GM12878 (cell line): ENCODE data around the gene KCNG1. TPM values are rescaled to one million over a fixed set of nuclear protein-coding genes. Genes with fewer than 3 reads are reported as not detected.
A peak's percentile ranks its signal among the peaks of the same experiment; 100 is the strongest.

Experiments
- ATAC-seq: fragments of 200-7000 bp; cut with Tn5 transposase; 3 replicates; pipeline ENCODE4 v1.9.1; 2020; ENCODE audit warnings: mild to moderate bottlenecking, moderate library complexity
- BruUV-seq: library from RNA; stranded (reverse); fragments of 400-500 nt; replicated peaks from 2 replicates; lab custom pipeline; 2021; lab: Mats Ljungman, UMichigan
- CTCF ChIA-PET: fragments of 300-600 bp; sonication (Branson Sonifier 250); formaldehyde crosslinking; extraction: SDS; loops from one replicate; lab custom pipeline; 2021; ENCODE audit warnings: inconsistent platforms; lab: Yijun Ruan, JAX
- POLR2A ChIA-PET: fragments of 350-600 bp; formaldehyde crosslinking; extraction: SDS; loops from one replicate; lab custom pipeline; 2021; ENCODE audit warnings: inconsistent platforms; lab: Charles Lee
- RAD21 ChIA-PET: fragments of 300-600 bp; sonication (Branson Sonifier 250); formaldehyde crosslinking; loops from one replicate; lab custom pipeline; 2023; ENCODE audit warnings: antibody characterized with exemption; ENCODE audit not compliant: unreplicated experiment; lab: Charles Lee
- SMC1A ChIA-PET: fragments of 300-600 bp; sonication (Branson Sonifier 250); formaldehyde crosslinking; loops from one replicate; lab custom pipeline; 2023; ENCODE audit not compliant: unreplicated experiment, uncharacterized antibody; lab: Charles Lee
- DNase-seq: peaks from one replicate; pipeline ENCODE4 v3.0.0-alpha.2; 2011; ENCODE audit warnings: low read depth, low spot score
- FAIRE-seq: peaks from 3 replicates; lab custom pipeline; 2011; peaks lifted over from hg19 to GRCh38; lab: Jason Lieb, UNC
- H2AFZ ChIP-seq: 2 replicates; pipeline ENCODE4 v1.6.0; 2011; ENCODE audit warnings: low read depth, low read length, control low read depth; ENCODE audit not compliant: control insufficient read depth
- H3K27ac ChIP-seq: 2 replicates; pipeline ENCODE4 v1.5.1; 2011; ENCODE audit warnings: control low read depth; ENCODE audit not compliant: control insufficient read depth, insufficient read depth
- H3K27me3 ChIP-seq, 2 experiments: replicated peaks in 1 of 2; 2 replicates each; pipeline versions ENCODE4 v1.6.0 to v1.6.1; 2011; ENCODE audit warnings: low read length in 1 of 2; ENCODE audit not compliant: control insufficient read depth in 2 of 2, insufficient read depth in 2 of 2
- H3K36me3 ChIP-seq, 2 experiments: 2 replicates each; pipeline ENCODE4 v1.5.1; 2011; ENCODE audit warnings: low read length in 1 of 2; ENCODE audit not compliant: control insufficient read depth in 2 of 2, insufficient read depth in 2 of 2
- H3K4me1 ChIP-seq: 2 replicates; pipeline ENCODE4 v1.6.1; 2011; ENCODE audit warnings: mild to moderate bottlenecking, low read length, moderate library complexity, mixed read lengths; ENCODE audit not compliant: control insufficient read depth, insufficient read depth
- H3K4me2 ChIP-seq: 2 replicates; pipeline ENCODE4 v1.6.0; 2011; ENCODE audit warnings: control low read depth; ENCODE audit not compliant: control insufficient read depth, insufficient read depth
- H3K4me3 ChIP-seq: fragments of 200-600 bp; sonication (generic); 2 replicates; pipeline ENCODE4 v1.5.1; 2016
- H3K79me2 ChIP-seq: 2 replicates; pipeline ENCODE4 v1.6.0; 2011; ENCODE audit warnings: low read length; ENCODE audit not compliant: control insufficient read depth, insufficient read depth
- H3K9ac ChIP-seq: 2 replicates; pipeline ENCODE4 v1.8.0; 2011; ENCODE audit warnings: low read length, control low read depth, mixed read lengths; ENCODE audit not compliant: control insufficient read depth, insufficient read depth
- H3K9me3 ChIP-seq: replicated peaks from 3 replicates; pipeline ENCODE4 v1.5.1; 2011; ENCODE audit warnings: mild to moderate bottlenecking, low read length; ENCODE audit not compliant: control insufficient read depth, insufficient read depth
- H4K20me1 ChIP-seq: 2 replicates; pipeline ENCODE4 v1.6.0; 2011; ENCODE audit not compliant: control insufficient read depth, insufficient read depth
- CBFB ChIP-seq: IDR thresholded peaks from 2 replicates; pipeline ENCODE4 v1.6.1; 2016; ENCODE audit warnings: antibody characterized with exemption, low read depth
- CBX3 ChIP-seq: fragments of 200-600 bp; sonication (generic); IDR thresholded peaks from 2 replicates; pipeline ENCODE4 v1.6.1; 2016; ENCODE audit warnings: low read depth, borderline replicate concordance
- EZH2 ChIP-seq: IDR thresholded peaks from 2 replicates; pipeline ENCODE4 v1.6.1; 2012; ENCODE audit warnings: low read depth, mild to moderate bottlenecking, control low read depth, inconsistent platforms, low read length, borderline replicate concordance; ENCODE audit not compliant: control insufficient read depth
- NFIC ChIP-seq: IDR thresholded peaks from 2 replicates; pipeline ENCODE4 v1.6.1; 2012; ENCODE audit warnings: low read depth, mild to moderate bottlenecking, inconsistent platforms, low read length, moderate library complexity
- RCOR1 ChIP-seq: conservative IDR thresholded peaks from 2 replicates; pipeline ENCODE4 v1.6.1; 2012; ENCODE audit warnings: low read depth, low read length, improper control_type of control experiment
- ZNF384 ChIP-seq: IDR thresholded peaks from 2 replicates; pipeline ENCODE4 v1.6.1; 2012; ENCODE audit warnings: low read depth, mild to moderate bottlenecking, low read length, improper control_type of control experiment, borderline replicate concordance
- ZNF687 ChIP-seq: fragments of 450-650 bp; IDR thresholded peaks from 2 replicates; pipeline ENCODE4 v1.6.1; 2017; ENCODE audit warnings: mild to moderate bottlenecking, moderate library complexity
- WGBS: methylation state at CpG from one replicate; pipeline ENCODE4 v1.1.6; 2016; ENCODE audit warnings: low lambda C conversion rate; ENCODE audit not compliant: insufficient replicate concordance, insufficient coverage; ENCODE audit errors: missing lambda C conversion rate; 5-methylcytosine and 5-hydroxymethylcytosine counted together
- in situ Hi-C: fragments of 300-500 bp; cut with MboI; formaldehyde crosslinking; loops from 9 replicates; pipeline ENCODE4 v1.14.3; 2018; ENCODE audit warnings: mixed read lengths
- intact Hi-C: fragments of 100-400 bp; cut with micrococcal nuclease; formaldehyde crosslinking; loops from one replicate; pipeline ENCODE4 v1.14.2; 2022; ENCODE audit not compliant: unreplicated experiment
- polyA plus RNA-seq, 11 experiments: library from polyadenylated mRNA; depleted of rRNA in 4 of 11; unstranded in 6 of 11; stranded (reverse) in 5 of 11; fragments of >200 nt; fragmentation: Nextera tagmentation in 4 of 11; fragmentation: Illumina TruSeq in 1 of 11; extraction: Ambion mirVana in 4 of 11; extraction: Trizol in 1 of 11; gene quantifications; 1 replicate in 1 of 11; 2 replicates in 10 of 11; pipeline versions ENCODE4 v1.2.1 to v1.2.3, GENCODE V29; 2011 to 2016; ENCODE audit warnings: inconsistent platforms in 2 of 11, missing spikeins in 2 of 11, low read depth in 1 of 11
- total RNA-seq, 4 experiments: library from RNA; depleted of rRNA in 3 of 4; stranded (reverse); fragments of >200 nt in 3 of 4; fragmentation: Illumina TruSeq in 1 of 4; extraction: Trizol in 1 of 4; gene quantifications; 2 replicates each; pipeline versions ENCODE4 v1.2.1 to v1.2.3, GENCODE V29; 2013 to 2021
- TF ChIP-seq, protein P1 (sequence below): IDR thresholded peaks from 2 replicates; pipeline ENCODE4 v1.6.1; 2012; ENCODE audit warnings: low read depth, low read length, improper control_type of control experiment

The KCNG1 gene
- total and polyA plus RNA-seq, 10 of the 15 experiments (the other 5 are each of a cell fraction or from before 2014, with no cell fraction given): not detected

GRCh38 chr20:50982363-50982762 is 40.5 kb downstream of the KCNG1 start:
- DNase-seq: no peak
- Histone ChIP-seq H3K4me3 (no peak overlapping the region), H3K27ac (no peak overlapping the region), H3K4me1 (no peaks in the 10 kb centered on the region), H3K9ac (no peak overlapping the region), H2AFZ (no peak overlapping the region), H4K20me1 (no peaks in the 10 kb centered on the region), H3K4me2 (no peak overlapping the region), H3K27me3 (no peaks in the 10 kb centered on the region; a peak in 1 of 4 replicates), H3K79me2 (no peaks in the 10 kb centered on the region), H3K9me3 (no peaks in the 10 kb centered on the region), H3K36me3 (no peaks in the 10 kb centered on the region)
- in situ Hi-C loops (loop anchor here (10.0 kb wide), 1 partner anchor 642 kb away; no protein-coding TSS in a partner anchor), intact Hi-C loops (loop anchor here (5.0 to 10.0 kb wide), 3 partner anchors 190 to 640 kb away; no protein-coding TSS in a partner anchor)
- no peak for FAIRE-seq
- CTCF ChIA-PET: interaction anchor here (0.6 to 14.7 kb wide), 18 partner anchors 11 to 632 kb away, joined by 3 to 177 read pairs (median 5); partner anchors contain the start of genes ADNP, BCAS4, DPM1 and MOCS3
- POLR2A ChIA-PET: no interaction called here
- 2% methylated on average over 4 of the region's 4 CpGs for WGBS
- SMC1A ChIA-PET: interaction anchor here (0.6 to 1.9 kb wide), 6 partner anchors 10 to 192 kb away, joined by 3 to 12 read pairs (median 4); partner anchors contain the start of genes BCAS4, DPM1 and MOCS3
- RAD21 ChIA-PET: interaction anchor here (0.7 to 4.4 kb wide), 3 partner anchors 189 to 193 kb away, joined by 3 to 28 read pairs (median 3); partner anchors contain the start of gene BCAS4
- BruUV-seq: no TSS peak
- ATAC-seq: 0 out of 3 replicates have a peak, but pooled peaks have one; percentile 34
- TF ChIP-seq RCOR1: no peak
- TF ChIP-seq CBX3: no peak
- TF ChIP-seq NFIC: no peak

- ChIA-PET RAD21 (interaction anchor here (1.4 to 4.4 kb wide), 3 partner anchors 23 to 191 kb away, joined by 4 to 28 read pairs (median 5); partner anchors contain the start of genes BCAS4, DPM1 and MOCS3), POLR2A (no interaction called here), CTCF (interaction anchor here (0.6 to 14.7 kb wide), 26 partner anchors 10 to 633 kb away, joined by 3 to 177 read pairs (median 4); partner anchors contain the start of genes BCAS4, DPM1 and MOCS3), SMC1A (interaction anchor here (0.8 to 1.9 kb wide), 6 partner anchors 23 to 344 kb away, joined by 3 to 12 read pairs (median 4); partner anchors contain the start of genes BCAS4, DPM1 and MOCS3)
- Histone ChIP-seq H3K4me3 (no peak overlapping the region), H4K20me1 (no peaks in the 10 kb centered on the region), H3K27ac (no peak overlapping the region), H3K9me3 (no peaks in the 10 kb centered on the region), H3K9ac (no peak overlapping the region), H3K27me3 (no peaks in the 10 kb centered on the region; a peak in 1 of 4 replicates), H3K4me2 (no peak overlapping the region), H3K4me1 (no peaks in the 10 kb centered on the region), H2AFZ (no peak overlapping the region), H3K79me2 (no peaks in the 10 kb centered on the region), H3K36me3 (no peaks in the 10 kb centered on the region)
- BruUV-seq: no TSS peak
- ATAC-seq: no peak
- FAIRE-seq: no peak
- 98% methylated on average over 3 of the region's 3 CpGs for WGBS
- in situ Hi-C loops (loop anchor here (10.0 kb wide), 1 partner anchor 643 kb away; no protein-coding TSS in a partner anchor), intact Hi-C loops (loop anchor here (5.0 to 10.0 kb wide), 3 partner anchors 189 to 641 kb away; no protein-coding TSS in a partner anchor)
- no peak for DNase-seq
- TF ChIP-seq EZH2 (no peak), ZNF687 (no peak), CBFB (no peak), ZNF384 (no peak)
- TF ChIP-seq, protein P1, sequence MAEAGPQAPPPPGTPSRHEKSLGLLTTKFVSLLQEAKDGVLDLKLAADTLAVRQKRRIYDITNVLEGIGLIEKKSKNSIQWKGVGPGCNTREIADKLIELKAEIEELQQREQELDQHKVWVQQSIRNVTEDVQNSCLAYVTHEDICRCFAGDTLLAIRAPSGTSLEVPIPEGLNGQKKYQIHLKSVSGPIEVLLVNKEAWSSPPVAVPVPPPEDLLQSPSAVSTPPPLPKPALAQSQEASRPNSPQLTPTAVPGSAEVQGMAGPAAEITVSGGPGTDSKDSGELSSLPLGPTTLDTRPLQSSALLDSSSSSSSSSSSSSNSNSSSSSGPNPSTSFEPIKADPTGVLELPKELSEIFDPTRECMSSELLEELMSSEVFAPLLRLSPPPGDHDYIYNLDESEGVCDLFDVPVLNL: no peak
These were observed 41.2 kb downstream of the KCNG1 start for GRCh38 chr20:50981714-50982048.
